GM04504 (cell line): ENCODE data around the gene TJAP1.
"Not testable (repeated sequence)": the region's sequence is repeated elsewhere in the genome, so short reads cannot be mapped to it uniquely, and the experiment has no call there.

ENCODE experiments used
- DNase-seq: peaks from one replicate; pipeline ENCODE4 v3.0.0-alpha.2; 2012; ENCODE audit warnings: low read depth

Gene TJAP1

DNA sequence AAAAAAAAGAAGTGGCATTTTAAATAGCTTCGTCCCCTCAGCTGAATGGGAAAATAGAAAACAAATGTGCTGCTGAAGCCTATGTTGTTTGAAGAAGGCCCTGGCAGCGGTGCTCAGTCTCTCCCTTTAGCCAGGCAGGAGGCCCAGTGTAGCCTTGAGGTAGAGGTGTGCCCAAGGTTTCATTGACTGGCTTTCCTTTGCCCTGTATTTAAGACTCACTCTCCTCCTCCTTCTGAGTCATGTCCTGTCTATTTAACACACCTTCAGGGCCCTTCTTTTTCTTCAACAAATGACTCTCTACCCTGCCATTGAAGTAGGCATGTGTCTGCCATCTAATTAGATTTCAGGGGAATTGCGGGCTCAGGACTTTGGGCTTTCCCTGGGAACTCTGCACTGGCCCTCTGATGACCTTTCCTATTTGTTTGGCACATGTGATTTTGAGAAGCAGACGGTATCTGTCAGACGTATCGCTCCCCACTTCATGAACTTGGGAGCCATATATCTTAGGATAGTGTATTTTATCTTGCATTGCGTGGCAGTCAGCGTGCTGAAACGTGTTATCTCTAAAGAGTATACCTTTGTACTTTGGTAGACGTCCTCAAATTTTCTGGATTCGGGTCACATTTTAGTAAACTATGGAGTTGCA is 4.3 kb downstream of the TJAP1 start:
- DNase-seq, result no peak

DNA sequence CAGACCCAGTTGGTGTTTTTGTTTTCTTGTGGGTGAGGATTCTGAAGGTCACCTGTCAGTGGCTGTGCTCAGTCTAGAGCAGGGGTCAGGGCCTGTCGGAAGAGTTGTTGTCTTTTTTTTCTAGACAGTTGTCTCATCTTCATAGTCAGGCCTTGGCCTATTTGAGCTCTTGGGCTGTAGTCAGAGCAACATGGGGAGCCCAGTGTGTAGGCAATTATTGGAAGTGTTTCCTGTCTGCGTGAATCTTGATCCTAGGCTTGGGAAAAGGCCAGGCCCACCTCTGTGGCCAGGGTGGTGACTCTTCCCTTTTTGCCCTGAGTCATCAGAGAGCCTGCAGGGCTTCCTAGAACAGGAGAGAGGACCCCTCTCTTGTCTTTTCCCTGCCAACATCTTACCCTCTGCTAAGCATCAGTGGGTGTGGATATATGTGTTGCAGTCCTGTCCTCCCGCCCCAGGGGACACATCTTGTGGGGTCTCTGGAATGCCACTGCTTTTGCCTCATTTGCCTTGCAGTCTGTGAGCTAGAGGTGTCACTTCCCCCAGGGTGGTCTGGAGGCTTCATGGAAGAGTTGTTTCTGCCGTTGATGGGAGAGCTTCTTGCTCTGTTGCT is 11.4 kb downstream of the TJAP1 start:
- no peak for DNase-seq

DNA sequence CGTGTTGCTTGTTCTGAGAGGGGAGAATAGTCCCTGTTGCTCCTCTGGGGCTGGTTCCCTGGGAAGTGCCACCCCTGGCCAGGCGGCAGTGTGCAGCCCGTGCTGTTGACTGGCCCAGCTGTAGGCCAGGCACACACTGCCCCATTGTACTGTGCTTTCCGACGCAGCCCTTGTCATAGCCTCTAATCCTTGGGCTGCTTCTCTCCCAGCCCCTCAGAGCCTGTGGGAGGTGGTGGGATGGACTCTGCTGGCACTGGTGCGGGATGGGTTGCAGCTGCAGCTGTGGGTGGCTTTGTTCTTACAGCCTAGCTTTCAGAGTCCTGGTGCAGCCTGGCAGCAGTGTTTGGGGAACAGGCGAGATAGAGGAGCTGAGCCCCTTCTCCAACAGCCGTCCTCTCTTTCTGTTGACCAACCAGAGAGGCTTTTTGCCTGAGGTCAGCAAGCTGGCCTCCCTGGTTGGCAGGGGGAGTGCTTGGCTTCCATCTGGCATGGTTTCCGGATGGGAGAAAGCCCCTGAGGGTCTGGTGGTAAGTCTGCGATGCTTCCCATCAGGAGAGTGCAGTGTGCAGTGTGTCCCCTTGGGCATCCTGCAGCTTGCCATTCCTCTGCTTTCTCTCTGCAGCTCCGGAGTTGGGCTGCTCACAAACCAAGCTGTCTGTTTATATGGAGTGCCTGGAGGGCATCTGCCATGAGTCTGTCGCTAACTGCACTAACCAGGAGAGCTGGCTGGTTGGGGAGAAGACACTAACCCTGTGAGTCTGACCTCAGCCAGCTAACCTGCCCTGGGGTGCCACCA is 12.1 kb downstream of the TJAP1 start:
- DNase-seq, result no peak

DNA sequence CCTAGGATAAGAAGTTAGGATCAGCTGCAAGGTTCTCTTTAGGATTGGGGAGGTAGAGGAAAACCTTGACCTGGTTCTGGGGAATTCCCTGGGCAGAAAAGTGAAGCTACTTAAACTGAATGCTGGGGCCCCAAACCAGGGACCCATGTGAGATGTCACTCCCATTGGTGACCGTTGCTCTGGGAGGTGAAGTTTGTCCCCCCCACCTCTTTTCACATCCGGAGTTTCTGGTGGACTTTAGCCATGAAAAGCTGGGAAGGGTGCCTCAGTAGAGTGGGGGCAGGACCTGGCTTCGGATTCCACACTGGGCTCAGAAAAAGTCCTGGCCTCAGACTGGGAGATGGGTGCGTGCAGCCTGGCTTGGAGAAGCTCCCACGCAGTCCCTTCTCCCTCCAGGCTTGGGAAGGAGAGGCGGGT is 13.2 kb downstream of the TJAP1 start:
- no peak for DNase-seq

DNA sequence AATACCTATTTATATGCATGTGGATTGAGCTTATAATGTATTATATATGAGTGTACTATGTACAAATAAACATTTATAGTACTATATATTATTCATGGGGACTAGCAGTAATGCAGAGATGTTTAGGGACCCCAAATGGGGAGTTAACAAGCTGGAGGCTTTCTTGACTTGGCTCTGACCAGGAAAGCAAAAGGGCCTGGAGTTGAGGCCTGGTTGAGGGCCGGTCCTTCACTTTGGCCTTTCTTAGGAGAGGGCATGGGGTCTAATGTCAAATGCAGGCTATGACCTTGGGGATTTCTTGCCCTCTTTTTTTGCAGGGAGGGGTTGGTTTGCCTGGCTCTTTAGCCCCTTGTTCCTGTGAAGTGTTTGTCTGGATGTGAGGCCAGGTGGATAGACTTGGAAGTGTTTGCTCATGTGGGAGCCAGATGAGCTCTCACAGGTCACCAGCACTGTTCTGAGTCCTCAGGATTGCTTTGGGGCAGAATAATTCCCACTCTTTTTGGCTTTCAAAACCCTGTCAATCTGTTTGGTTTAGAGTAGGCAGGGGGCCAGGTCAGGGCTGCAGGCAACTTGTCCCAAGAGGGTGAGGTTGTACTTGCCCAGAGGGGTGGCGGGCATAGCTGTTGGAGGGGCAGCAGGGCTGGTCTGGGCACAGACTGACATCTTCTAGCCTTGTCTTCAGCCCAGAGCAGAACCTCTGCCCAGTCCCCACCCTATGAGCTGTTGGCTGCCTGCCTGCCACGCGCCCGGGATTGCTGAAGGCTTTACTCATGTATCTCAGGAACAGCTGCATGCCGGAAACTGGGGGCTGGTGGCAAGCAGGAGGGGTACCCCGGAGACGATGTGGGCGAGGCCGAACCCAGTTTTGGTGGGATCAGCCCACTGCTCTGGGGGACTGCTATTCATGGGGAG is 14.6 kb downstream of the TJAP1 start:
- DNase-seq, result no peak

DNA sequence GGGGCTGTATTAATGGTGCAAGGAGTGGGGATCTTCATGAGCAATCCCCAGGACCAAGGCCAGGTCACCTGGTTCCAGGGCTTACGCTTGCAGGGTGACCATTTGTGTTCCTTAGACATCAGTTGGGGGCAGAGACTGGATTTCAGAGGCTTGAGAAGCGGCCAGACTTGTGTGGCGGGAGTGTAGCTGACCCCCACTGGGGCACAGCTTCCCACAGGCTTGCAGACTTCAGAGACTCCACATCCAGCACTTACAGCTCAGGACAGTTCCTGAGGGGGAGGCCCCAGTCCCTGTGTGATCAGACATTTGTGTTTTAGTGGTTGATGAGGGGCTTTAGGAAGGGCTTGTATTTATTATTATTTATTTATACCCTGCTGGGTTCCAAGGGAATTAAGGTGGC is 15.3 kb downstream of the TJAP1 start:
- no peak for DNase-seq

DNA sequence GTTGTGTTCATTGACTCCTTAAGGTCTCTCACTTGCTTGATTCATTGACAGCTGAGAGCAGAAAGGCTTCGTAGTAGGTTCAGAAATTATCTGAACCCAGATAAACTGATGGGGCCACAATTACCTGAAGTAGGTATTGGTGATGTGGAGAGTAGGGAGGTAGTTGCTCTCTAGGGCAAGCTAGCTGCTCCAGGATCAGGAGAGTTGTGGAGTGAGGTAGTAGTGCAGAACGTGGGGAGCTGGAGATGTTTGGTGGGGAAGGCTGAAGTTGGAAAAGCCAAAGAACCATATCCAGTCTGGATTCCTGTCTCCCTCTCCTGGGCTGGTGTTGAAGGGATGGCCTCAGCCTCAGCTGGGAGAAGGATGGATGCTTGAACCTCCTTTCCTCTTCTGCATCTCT is 15.9 kb downstream of the TJAP1 start:
- DNase-seq, result no peak

DNA sequence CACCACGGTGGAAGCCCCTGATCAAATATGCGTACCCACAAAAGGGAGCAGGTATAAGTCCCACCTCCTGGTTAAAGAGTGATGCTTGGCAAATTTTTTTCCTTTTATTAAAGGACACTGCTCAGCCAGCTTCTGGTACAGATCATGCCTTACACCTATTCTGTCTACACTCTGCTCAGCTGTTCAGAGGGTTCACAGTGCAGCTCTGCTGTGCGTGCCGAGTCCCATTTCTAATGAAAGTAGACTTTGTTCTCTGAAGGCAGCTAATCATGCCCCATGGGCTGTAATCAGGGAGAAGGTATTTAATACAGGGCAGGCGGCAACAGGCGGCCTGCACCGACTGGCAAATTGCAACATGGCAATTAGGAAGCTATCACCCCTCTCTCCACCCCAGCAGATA is 16.5 kb downstream of the TJAP1 start:
- no peak for DNase-seq

DNA sequence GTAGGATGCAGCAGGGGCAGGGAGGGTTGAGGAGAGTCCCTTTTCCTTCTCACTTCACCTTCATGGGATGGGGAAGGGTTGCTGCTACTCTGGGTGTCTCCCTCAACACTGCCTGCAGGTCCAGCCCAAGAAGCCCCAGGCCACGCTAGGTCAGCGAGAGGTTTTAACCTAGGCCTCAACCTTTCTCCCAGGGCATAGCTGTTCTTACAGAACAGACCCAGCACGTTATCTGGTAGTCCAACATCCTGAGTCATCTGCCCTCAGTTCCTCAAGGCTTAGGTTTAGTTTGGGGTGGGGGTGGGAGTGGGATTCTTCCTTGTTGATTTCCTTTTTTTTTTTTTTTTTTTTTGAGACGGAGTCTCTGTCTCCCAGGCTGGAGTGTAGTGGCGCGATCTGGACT is 17.0 kb downstream of the TJAP1 start:
- DNase-seq, result no peak

DNA sequence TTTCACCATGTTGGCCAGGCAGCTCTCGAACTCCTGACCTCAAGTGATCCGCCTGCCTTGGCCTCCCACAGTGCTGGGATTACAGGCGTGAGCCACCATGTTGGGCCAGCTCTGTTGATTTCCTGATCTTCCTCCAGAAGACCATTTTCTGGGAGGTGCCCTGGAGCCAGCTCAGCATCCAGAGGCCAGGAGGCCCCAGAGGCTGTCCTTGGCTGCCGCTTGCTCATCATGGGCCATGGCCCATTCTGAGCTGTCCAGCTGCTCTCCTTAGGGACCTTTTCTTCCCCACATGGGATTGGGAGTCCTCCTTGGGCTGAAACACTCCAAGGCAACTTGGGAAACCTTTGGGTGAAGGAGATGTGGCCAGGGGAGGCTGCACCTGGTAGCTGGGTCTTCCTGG is 17.4 kb downstream of the TJAP1 start:
- DNase-seq, result no peak

DNA sequence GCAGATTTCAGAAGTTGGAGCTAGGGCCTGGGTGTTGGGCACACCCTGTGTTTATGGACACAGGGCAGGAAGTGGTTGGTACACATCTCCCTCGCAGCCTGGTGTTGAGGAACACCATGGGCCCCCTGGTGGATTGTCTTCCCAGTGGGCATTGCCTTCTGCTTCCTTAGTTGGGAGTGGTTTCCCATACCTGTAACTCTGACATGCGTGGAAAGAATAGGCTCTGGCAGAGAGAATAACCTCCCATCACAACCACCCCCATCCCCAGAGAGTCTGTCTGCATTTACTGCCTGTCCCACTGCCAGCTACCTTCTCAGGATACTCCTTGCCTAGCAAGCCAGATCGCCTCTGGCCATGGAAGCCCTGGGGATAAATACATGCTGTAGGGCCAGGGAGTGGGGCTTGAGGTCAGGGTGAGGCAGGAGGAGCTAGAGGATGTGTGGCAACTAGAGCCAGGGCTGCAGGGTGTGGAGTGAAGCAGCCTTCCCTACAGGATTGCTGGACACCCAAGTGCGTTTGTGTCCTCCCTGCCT is 18.1 kb downstream of the TJAP1 start:
- no peak for DNase-seq

DNA sequence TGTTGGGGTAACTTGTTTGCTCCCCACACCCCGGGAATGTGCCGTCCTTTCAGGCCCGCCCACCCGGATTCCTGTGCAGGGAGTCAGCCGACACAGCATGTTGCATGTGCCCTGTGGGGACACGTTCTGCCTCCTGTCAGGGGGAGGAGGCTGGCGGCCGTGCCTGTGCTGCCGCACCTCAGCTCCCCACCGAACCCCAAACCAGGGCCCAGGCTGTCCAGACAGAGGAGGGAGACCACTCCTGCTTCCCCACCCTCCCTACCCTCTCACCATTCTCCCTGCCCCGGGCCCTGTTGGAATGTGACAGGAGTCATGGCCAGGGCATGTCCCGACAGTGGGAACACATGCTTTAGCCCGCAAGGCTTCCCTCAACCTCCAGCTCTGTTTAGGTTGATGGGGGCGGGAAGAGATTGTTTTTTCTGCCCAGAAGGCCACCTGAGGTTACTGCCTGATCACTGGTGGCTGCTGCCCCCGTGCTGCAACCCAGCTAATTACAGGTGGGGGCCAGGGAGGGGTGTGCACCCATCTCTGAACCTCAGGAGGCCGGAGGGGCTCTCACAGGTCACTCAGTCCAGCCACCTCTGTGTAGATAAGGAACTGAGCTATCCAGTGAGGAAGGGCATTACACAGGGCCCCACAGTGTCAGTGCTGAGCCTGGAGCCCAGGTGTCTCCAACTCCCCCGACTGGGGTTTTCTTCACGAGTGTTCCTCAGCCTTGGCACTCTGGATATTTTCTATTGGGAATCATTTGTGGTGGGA is 19.2 kb downstream of the TJAP1 start:
- no peak for DNase-seq

DNA sequence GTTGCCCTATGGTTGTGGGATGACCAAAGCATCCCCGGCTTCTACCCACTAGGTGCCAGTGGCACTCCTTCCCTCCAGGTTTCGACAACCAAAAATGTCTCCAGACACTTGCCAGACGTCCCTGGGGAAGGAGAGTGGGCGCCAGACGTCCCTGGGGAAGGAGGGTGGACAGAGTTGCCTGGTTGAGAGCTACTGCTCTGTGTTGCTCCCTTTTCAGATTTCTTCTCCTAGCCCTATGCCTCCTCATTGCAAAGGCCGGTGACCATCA is 19.7 kb downstream of the TJAP1 start:
- no peak for DNase-seq

DNA sequence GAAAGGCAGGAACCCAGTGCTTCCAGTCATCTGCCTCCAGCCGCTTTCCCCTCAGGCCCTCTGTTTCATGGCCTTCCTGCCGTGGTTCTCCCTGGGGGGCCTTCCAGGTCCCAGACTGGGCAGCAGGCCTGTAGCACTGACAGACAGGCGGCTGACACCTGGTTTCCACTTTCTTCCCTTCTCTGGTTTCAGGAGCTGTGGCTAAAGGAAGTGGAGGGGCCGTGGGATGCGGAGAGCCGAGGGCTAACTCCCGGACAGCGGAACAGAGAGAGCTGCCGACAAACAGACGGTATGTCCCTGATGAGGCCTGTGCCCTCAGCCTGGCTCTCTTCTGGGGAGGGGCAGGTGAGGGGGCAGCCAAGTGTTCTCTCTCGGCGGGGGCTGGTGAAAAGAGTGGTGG is 20.3 kb downstream of the TJAP1 start:
- DNase-seq, result no peak

DNA sequence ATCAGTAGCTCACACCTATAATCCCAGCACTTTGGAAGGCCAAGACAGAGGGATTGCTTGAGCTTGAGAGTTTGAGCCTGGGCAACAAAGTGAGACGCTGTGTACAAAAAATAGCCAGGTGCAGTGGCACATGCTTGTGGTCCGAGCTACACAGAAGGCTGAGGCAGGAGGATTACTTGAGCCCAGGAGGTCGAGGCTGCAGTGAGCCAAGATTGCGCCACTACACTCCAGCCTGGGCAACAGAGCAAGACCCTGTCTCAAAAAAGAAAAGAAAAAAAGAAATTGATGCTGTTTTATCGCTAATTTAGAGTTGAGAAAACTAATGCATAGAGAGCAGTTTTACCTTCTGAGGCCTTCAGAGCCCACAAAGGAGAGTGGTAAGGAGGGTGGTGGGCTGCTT is 20.9 kb downstream of the TJAP1 start:
- DNase-seq, result not testable (repeated sequence)

DNA sequence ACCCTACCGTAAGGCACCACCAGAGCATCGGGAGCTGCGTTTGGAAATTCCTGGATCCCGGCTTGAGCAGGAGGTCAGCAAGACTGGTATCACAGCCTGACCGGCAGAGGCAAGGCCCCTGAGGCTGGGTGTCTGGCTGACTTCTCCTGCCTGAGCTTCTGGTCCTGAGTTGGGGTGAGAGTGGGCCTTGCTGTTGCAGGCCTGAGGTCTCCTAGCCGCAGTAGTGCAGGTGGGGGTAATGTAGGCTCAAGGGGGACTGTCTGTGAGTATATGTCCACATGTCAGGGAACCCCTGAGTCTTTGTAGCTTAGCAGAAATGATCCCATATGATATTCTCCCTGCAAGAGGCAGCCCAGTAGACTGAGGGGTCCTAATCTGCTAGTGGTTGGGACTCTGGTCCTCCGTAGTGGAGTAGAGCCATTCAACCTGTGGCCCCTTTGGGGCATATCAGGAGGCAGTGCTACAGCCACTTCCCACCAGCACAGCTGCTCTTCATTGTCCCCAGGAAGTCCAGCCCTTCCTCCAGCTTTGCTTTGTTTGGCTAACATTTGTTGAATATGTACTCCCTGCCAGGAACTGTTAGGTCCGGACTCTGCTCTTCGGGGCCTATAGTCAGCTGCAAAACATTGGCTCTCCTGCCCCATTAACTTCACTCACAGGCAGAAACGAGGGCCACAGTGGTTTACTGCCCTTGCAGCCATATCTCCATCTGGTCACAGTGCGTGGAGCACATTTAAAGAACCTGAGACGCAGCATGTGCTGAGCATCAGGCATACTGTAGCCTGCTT is 21.9 kb downstream of the TJAP1 start:
- no peak for DNase-seq

DNA sequence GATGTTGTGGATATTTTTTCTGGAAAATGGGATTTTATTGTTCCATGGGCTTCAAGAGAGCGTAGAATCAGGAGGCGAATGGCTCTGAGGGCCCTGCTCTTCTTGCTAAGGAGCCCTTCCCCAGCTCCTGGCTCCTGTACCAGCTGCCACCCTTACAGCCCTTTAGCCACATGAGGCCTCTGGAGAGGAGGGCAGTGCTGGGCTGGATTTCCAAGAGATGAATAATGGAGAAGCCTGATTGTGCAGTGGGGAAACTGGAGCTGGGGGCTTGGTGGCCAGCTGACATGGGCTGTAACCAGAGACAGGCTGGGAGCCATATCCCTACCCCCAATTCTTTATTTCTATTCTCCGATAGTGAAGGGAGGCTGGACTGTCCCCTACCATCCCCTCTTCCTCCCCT is 23.6 kb downstream of the TJAP1 start:
- DNase-seq, result no peak

DNA sequence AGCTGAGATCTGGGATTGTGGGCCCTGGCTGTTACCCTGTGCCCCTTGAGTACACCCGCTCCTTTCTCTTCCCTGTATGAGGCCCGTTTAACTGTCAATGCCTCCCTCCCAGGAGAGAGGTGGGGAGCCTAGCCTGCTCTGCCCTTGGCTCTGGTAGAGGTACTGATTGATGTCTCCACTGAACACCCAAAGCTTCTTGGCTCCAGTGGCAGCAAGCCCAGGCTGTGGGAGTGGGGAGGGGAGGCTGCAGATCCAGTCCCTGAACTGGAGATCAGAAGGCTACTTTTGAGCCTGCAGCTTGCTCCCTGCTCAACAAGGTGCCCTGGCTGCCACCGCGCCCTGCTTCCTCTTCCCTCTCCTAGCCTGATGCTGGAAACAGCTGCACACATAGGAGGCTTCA is 25.3 kb downstream of the TJAP1 start:
- no peak for DNase-seq

DNA sequence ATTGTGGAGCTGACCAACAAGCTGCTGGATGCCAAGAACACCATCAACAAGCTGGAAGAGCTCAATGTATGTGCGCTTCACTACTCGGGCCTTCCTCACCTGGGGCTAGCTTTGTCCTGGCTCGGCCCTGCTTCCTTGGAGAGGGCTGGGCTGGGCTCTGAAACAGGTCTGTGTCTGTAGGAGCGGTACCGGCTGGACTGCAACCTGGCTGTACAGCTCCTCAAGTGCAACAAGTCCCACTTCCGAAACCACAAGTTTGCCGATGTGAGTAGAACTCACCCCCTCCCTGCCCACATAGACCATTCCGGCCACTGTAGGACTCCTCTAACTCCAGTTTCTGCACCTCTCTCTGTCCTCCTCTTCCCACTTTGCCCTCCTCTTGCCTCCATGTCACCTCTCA is 26.1 kb downstream of the TJAP1 start:
- DNase-seq, result no peak

DNA sequence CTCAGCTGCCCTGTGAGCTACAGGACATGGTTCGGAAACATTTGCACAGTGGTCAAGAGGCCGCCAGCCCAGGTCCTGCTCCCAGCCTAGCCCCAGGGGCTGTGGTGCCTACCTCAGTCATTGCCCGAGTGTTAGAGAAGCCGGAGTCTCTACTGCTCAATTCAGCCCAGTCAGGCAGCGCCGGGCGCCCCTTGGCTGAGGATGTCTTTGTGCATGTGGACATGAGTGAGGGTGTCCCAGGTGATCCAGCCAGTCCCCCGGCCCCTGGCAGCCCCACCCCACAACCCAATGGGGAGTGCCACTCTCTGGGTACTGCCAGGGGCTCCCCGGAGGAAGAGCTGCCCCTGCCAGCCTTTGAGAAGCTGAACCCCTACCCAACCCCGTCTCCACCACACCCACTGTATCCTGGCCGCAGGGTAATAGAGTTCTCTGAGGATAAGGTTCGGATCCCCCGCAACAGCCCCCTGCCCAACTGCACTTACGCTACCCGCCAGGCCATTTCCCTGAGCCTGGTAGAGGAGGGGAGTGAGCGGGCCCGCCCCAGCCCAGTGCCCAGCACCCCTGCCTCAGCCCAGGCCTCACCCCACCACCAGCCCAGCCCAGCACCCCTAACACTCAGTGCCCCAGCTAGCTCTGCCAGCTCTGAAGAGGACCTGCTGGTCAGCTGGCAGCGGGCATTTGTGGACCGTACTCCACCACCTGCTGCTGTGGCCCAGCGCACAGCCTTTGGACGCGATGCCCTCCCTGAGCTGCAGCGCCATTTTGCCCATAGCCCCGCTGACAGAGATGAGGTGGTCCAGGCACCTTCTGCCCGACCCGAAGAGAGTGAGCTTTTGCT is 27.6 kb downstream of the TJAP1 start:
- no peak for DNase-seq
